ENCODE data around the gene RCOR3. TPM values are rescaled to one million over a fixed set of nuclear protein-coding genes. Genes with fewer than 3 reads are reported as not detected.
"Not testable (repeated sequence)": the region's sequence is repeated elsewhere in the genome, so short reads cannot be mapped to it uniquely, and the experiment has no call there.

The RCOR3 gene
- total RNA-seq, 1 donor from 2014 or later: 46.5 TPM

DNA sequence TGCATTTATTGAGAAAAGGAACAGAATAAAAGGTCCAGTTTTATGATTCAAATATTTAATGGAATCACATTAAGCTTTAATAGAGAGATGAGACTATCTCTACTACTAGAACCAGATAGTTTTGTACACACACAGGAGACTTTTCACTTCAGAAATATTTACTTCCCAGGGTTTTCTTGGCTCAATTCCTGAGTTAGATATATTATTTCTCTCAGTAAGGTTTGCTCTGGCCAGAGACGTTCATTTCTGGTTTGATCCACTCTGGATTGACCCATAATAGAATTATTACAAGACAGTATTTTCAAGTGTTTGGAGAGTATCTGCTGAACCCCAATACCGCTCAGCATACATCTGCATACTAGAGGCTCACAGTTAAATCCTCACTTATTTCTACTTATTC, 1.3 kb upstream of the RCOR3 start:
- intact Hi-C loops (cut with DNase I): loop anchor here (2.0 kb wide), 2 partner anchors 125 to 321 kb away; partner anchors contain the start of gene SLC30A1
- DNase-seq (ENCODE audit: missing footprints) (no peak), ATAC-seq (no peak)

DNA sequence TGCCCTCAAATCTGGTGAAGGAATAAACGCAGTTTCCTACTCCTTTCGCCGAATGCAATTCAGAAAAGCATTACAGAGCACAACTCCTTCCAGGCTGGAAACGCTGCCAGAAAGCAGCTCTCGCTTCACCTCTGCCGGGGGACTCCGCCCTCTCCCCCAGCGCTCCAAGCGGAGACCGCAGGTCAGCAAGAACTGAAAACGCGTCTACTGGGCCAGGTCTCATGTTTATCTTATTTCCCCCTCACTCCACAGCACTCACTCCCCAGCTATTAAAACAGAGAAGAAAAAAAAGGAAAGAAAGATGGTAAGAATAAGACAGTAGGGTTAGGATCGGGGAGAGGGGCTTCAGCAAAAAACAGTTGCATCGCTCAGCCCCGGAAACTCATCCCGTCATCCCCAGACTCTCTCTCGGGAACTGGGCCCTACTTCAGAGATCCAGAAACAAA, 833 bp upstream of the RCOR3 start:
- peak; percentile 57 for ATAC-seq
- intact Hi-C loops (cut with DNase I): loop anchor here (2.0 kb wide), 2 partner anchors 124 to 320 kb away; partner anchors contain the start of gene SLC30A1
- DNase-seq (ENCODE audit: missing footprints): peak; percentile 91

DNA sequence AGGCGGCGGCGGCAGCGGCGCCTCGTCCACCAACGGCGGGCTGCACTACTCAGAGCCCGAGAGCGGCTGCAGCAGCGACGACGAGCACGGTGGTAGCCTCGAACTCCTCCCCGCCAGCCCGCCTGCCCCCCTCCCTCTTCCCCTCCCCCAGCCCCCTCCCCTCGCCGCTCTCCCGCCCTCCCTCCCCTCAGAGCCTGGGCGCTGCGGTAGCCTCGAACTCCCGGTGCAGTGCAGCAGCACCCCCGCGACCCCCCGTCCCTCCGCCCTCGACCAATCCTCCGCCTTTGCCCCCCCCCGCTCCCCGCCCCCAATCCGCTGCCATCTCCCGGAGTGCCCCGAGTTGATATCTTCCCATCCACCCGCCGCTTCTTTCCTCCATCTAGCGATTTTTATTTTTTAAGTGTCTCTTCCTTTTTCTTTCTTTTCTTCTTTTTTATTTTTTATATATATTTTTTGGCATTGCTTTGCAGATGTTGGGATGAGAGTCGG, 516 bp downstream of the RCOR3 start:
- peak; percentile 15 for ATAC-seq
- DNase-seq (ENCODE audit: missing footprints): peak; percentile 77
- intact Hi-C loops (cut with DNase I): loop anchor here (2.0 to 5.0 kb wide), 3 partner anchors 43 to 319 kb away; partner anchors contain the start of gene SLC30A1

DNA sequence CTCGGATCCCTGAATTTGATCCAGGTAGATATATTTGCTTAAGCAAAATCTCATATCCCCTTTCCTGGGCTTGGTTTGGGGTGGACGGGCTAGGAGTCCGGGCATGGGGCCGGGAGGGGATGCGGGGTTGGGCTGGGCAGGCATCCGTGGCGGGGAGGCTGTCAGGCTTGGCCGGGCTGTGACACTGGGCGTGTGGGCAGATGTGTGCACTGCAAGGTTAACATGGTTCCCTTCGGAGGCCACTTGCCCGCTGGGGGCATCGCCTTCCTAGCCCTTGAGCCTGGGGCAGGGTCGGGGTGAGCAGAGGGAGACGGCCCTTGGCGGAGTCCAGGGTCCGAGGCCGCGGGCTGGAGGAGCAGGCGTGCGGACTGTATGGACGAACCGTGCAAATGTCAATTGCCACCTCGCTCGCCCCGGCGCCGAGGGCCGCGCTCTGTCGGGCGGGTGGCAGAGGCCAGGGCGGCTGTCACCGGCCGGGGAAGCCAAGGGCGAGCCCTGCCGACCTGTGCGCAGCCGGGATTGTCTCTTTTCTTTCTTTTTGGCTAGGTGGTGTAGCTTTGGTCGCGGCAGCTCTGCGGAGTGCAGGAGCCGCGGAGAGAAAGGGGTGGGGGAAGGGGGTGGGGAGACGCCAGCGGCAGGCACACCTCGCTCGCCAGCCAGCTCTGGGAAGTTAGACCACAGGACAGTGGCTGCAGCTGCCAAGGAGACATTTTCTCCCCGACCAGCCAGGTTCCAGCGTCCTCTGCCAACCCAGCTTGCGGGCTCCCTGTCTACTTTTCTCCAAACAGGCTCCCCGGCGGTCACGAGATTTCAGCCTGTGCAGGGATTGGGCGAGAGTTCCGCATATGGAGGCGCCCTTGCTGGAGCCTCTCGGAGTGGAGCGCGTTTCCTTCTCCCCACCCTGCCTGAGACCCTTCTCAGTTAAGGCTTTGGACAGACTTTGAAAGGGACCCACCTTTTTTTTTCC, 1.3 kb downstream of the RCOR3 start:
- intact Hi-C loops (cut with DNase I): loop anchor here (5.0 kb wide), 1 partner anchor 42 kb away; no protein-coding TSS in a partner anchor
- ATAC-seq: peak; percentile 50
- peak; percentile 90 for DNase-seq (ENCODE audit: missing footprints)

DNA sequence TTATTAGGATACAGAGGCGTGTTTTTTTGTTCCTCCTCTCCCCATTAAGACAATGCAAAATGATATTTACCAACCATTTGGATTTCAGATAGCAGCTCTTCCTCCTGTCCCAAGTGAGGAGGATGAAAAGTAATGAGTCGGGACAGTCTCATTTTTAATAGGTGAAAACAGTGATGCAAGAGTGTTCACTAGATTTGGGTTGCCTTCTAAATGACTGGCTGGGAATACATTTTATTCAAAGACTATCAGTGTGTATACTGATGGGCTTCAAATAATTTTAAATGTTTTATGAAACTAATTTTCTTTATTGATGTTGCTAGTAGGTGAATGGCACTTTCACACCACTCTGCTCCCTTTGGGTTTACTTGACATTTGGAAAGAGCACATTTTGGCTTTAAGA, 2.1 kb downstream of the RCOR3 start:
- DNase-seq (ENCODE audit: missing footprints) (no peak), ATAC-seq (no peak)
- intact Hi-C loops (cut with DNase I): loop anchor here (5.0 kb wide), 1 partner anchor 41 kb away; no protein-coding TSS in a partner anchor

DNA sequence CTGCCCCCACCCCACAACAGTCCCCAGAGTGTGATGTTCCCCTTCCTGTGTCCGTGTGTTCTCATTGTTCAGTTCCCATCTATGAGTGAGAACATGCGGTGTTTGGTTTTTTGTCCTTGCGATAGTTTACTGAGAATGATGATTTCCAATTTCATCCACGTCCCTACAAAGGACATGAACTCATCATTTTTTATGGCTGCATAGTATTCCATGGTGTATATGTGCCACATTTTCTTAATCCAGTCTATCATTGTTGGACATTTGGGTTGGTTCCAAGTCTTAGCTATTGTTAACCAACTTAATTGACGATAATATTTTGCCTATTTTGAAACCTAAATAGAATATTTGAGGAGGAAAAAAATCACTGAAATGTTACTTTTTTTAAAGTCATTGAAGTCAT, 3.9 kb downstream of the RCOR3 start:
- not testable (repeated sequence) for ATAC-seq; DNase-seq (ENCODE audit: missing footprints)
- intact Hi-C loops (cut with DNase I): loop anchor here (5.0 kb wide), 1 partner anchor 39 kb away; no protein-coding TSS in a partner anchor

DNA sequence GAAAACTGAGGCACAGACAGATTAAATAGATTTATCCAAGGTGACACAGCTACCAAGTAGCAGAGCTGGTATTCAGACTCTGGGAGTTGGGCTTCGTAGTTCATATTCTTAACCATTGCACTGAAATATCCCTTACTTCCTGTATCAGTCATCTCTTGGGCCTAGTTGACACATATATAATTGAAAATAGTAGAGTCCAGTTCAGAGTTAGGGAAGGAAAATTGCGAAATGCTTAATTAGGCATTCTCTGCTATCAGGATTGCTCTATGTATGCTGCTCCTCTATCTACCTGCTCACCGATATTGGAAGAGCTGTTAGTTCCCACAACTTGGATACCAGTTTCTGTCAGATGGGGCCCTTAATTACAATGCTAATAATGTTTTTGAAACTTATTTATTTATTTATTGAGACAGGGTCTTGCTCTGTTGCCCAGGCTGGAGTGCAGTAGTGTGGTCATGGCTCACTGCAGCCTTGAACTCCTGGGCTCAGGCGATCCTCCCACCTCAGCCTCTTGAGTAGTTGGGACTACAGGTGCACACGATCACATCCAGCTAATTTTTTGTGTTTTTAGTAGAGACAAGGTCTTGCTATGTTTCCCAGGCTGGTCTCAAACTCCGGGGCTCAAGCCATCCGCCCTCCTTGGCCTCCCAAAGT, 8.2 kb downstream of the RCOR3 start:
- intact Hi-C loops (cut with DNase I): no loop called here
- no peak for ATAC-seq

DNA sequence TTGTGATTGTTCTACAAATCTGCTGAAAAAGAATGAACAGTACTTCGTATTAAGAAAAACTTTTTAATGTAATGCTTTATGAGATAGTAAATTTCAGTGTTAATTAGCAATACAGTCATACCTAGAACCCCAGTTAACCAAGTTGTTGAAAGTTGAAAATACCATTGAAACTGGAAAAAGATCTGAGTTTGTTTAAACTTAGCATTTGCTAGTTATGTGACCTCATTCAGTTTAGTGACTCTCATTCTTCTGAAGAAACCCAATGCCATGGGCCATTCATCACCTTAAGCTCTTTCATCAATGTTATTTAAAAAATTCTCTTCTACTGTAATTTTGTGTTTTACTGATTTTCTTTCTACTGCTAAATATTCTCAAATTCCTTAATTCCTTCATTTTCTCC, 20.2 kb downstream of the RCOR3 start:
- ATAC-seq: no peak
- DNase-seq (ENCODE audit: missing footprints): no peak
- intact Hi-C loops (cut with DNase I): no loop called here

More for the DNA sequence above, 8.2 kb downstream of the RCOR3 start:
- no peak for DNase-seq (ENCODE audit: missing footprints)

DNA sequence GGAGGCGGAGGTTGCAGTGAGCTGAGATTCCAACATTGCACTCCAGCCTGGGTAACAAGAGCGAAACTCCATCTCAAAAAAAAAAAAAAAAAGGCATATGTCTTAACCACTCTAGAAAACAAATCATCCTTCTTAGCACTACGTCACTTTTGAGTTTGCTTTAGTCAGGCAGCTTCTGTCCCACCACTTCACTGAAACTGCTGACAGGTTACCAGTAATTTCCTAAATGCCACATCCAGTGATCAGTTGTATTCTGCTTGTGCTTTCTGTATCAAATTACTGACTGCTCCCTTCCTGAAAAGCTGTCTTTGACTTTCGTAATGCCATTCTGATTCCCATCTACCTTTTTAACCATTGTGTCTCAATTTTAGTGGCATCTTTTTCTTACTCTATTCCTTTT, 21.7 kb downstream of the RCOR3 start:
- no peak for DNase-seq (ENCODE audit: missing footprints)
- ATAC-seq: no peak
- intact Hi-C loops (cut with DNase I): no loop called here

DNA sequence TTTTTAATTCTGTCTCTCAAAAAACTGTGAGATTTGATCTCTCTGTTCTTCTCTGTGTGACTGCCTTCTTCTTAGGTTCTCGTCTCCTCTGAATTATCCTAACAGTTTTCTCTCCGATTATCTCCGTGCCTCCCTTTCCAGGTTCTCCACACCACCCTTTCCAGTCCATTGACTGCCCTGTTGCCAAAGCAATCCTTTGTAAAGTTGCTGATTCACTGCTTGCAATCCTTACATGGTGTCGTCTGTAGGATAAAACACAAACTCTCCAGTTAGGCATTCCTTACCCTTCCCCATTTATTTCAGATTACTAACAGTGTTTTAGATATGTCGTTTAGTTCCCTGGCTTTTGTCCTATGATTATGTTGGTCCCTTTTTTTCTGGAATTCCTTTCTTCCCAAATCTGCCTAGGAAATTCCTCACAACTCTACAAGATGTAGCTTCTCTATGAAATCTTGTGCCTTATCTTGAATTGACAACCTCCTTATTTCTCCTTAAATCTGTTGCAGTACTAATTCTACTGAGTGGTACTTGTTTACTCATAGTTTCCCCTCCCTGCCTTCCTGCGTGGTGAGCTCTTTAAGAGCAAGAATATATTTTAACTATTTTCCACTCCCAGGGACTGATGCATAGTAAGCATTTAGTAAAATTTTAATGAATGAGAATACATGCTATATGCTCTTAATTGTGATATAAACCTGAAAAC, 22.3 kb downstream of the RCOR3 start:
- ATAC-seq: no peak
- intact Hi-C loops (cut with DNase I): no loop called here
- no peak for DNase-seq (ENCODE audit: missing footprints)

DNA sequence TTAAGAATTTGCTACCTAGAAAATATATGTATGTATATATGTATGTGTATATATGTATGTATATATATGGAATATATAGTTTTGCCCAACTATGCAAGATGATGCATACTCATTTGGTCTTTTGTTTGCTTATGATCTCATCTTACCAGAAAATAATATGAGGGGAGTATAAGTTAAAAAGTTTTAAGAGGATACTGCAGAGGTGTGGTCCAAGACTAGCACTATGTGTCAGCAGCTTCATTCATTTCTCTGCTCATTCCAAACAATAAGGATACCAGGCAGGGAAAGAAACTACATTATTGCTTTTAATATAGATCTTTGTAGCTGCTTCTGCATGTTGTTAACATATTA, 22.8 kb downstream of the RCOR3 start:
- ATAC-seq (no peak), DNase-seq (ENCODE audit: missing footprints) (no peak)
- intact Hi-C loops (cut with DNase I): no loop called here

DNA sequence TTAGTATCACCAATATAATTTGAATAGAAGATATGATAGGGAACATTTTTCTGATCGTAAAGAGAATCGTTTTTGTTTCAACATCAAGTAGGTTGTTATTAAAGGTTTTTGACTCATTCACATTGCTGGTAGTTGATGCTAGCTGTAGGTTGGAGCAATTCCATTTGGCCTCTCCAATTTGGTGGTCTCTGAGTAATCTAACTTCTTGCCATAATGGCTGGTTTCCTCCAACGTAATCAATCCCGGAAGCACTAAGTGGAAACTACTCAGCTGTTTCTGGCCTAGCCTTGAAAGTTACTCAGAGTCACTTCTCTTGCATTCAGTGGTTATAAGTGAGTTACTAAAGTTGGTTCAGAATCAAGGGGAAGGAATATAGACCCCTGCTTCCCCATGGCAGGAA, 26.0 kb downstream of the RCOR3 start:
- DNase-seq (ENCODE audit: missing footprints): no peak
- intact Hi-C loops (cut with DNase I): no loop called here
- no peak for ATAC-seq

DNA sequence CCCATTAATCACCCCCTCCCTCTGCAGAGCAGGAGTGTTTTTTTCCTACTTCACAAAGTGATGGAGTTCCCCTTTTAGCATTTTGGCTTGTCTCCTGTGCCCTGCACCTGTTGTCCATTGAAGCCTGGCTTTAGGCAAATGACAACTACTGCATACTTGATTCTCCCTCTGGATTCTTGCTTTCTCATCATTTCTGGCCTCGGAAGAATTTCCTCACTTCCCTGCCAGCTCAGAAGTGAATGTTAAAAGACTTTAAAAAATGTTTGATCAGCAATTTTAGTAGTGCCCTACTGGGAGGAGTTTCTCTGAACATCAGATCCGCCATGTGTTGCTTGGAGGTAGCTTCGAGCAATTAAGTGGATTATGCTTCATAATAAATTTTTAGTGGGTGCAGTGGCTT, 28.1 kb downstream of the RCOR3 start:
- ATAC-seq (no peak), DNase-seq (ENCODE audit: missing footprints) (no peak)
- intact Hi-C loops (cut with DNase I): no loop called here

DNA sequence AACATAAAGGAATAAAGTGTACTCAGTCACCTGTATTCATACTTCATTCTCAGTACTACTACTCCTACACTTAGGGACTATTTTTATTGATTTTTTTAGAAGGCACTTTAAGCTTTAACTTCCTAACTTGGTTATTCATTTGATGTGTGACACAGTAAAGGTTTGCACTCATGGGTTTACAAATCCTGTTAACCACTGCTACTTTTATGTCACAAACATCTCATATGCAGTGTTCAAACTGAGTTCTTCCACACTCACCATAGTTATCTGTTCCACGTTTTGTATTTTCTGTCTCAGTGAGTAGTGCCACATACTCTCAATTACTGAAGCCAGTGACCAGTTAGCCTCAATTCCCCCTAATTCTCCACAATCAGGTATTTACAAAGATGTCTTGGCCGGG, 33.2 kb downstream of the RCOR3 start:
- DNase-seq (ENCODE audit: missing footprints) (no peak), ATAC-seq (no peak)
- intact Hi-C loops (cut with DNase I): no loop called here

DNA sequence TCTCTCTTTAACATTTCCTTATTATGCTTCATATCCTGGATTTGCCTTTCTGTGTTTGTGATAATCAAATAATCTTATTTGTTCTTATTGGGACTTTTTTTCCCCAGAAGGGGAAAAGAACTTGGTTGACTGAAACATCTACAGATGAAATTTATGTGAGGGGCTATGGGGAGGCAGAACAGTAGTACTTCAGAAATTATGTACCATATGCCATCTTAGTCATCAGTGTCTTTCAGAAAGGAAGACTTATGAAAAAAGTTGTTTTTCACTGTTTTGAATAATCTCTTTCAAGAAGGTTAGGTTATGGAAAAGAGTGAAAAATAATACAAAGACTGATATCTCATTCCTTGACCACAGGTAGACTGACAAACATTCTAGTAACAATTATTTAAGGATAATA, 37.2 kb downstream of the RCOR3 start:
- DNase-seq (ENCODE audit: missing footprints) (no peak), ATAC-seq (no peak)
- intact Hi-C loops (cut with DNase I): no loop called here

DNA sequence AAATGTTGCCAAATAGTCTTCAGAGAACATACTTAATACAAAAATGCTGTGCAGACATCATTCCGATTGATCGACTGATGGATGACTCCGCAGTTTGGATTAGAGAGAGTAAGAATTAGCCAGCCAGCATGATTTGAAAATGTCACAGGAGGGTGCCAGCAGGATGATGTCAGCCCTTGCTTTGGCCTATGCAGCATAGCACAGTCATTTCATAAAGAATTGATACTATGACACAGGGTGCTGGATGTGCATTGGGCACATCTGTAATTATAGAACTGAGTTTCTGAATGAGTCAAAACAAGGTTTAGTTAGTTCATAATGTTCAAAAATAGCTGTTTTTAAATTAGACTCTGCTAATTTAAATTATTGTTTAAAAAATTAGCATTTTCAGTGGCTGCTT, 45.9 kb downstream of the RCOR3 start:
- intact Hi-C loops (cut with DNase I): no loop called here
- peak; percentile 48 for ATAC-seq
- no peak for DNase-seq (ENCODE audit: missing footprints)

DNA sequence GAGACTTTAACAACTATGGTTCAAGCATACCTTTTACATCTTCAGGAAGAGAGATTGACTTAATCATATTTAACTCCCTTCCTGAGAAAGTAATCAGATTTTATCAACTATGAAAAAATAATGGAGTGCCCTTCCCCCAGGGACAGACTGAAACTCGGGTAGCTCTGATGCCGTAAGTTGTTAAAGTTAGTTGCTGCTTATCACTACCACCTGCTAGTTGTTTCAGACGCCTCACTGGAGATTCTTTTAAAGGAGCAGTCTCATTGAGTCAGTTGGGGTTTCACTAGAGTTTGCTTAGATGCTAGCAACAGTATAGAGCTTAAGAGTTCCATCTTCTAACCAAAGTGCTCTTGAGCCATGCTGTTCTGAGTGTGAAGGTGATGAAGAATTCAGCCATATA, 50.5 kb downstream of the RCOR3 start:
- no peak for ATAC-seq
- intact Hi-C loops (cut with DNase I): no loop called here
- no peak for DNase-seq (ENCODE audit: missing footprints)

DNA sequence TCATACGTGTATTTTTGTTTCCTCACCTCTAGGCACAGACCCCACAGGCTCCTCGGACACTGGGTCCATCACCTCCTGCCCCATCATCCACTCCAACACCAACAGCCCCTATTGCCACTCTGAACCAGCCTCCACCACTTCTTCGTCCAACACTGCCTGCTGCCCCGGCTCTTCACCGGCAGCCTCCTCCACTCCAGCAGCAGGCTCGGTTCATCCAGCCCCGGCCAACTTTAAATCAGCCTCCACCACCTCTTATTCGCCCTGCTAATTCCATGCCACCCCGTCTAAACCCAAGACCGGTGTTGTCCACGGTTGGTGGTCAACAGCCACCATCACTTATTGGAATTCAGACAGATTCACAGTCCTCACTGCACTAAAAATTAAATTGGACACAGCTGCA, 54.2 kb downstream of the RCOR3 start:
- intact Hi-C loops (cut with DNase I): no loop called here
- ATAC-seq (no peak), DNase-seq (ENCODE audit: missing footprints) (no peak)

Measured in Right ventricle myocardium inferior (tissue), 1 donor.